ENCODE measurements around the gene SOX8.

Gene SOX8

DNA sequence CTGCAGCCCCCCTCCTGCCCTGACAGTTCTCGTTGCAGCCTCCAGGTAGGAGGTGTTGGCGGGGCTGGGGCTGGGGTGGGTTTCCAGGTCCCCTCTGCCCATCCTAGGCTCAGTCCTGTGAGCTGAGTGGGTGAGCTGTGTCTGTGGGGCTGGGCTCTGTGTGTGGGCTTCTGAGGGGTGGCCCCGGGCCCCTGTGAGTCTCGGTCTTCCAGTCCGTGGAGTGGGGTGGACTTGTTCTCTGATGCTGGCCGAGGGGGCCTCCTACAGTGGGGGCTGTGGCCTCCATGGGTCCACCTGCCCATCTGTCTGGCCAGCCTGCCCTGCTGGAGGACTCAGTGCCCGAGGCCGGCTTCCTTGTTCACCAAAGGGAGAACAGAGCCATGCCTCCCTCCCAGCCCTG, 32.7 kb downstream of the SOX8 start:
- no peak for DNase-seq (ENCODE audit: low spot score)
- TF ChIP-seq, protein P1, sequence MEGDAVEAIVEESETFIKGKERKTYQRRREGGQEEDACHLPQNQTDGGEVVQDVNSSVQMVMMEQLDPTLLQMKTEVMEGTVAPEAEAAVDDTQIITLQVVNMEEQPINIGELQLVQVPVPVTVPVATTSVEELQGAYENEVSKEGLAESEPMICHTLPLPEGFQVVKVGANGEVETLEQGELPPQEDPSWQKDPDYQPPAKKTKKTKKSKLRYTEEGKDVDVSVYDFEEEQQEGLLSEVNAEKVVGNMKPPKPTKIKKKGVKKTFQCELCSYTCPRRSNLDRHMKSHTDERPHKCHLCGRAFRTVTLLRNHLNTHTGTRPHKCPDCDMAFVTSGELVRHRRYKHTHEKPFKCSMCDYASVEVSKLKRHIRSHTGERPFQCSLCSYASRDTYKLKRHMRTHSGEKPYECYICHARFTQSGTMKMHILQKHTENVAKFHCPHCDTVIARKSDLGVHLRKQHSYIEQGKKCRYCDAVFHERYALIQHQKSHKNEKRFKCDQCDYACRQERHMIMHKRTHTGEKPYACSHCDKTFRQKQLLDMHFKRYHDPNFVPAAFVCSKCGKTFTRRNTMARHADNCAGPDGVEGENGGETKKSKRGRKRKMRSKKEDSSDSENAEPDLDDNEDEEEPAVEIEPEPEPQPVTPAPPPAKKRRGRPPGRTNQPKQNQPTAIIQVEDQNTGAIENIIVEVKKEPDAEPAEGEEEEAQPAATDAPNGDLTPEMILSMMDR (IDR thresholded peaks at IDR 0.05; ENCODE audit: borderline replicate concordance, control extremely low read depth, extremely low read depth, insufficient read depth, missing control alignments) = no peak
- in situ Hi-C loops (cut with MboI; ENCODE audit: low sequenced_read_pairs, unreplicated experiment) = no loop called here

DNA sequence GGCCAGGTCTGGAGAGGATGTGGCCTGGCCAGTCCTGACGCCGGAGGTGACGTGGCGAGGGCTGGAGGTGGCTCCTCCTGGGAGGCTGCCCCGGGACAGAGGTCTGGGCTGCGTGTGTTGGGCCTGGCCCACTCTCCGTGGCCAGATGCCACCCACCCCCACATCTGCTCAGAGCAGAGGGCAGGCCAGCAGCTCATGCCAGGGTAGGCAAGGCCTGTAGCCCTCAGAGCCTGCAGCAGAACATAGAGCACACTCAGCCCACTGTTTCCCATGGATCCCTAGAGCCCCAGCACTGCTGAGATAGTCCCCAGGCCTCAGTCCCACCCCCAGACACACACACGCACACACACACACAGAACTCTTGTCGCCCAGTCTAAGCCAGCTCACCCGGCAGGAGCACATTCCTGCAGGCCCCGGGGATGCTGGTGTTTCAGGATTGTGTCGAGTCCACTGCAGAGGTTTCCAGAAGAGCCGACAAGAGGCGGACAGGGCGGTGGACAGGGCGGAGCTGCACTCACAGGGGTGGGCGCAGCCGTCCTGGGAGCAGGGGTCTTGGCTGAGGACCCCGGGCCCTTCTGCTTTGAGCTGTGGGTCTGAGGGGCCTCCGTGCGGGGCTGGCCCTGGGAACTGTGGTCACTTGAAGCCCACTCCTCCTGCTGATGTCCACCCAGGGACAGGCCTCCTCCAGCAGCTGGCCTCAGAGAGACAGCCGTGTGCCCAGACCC, 33.4 kb downstream of the SOX8 start:
- in situ Hi-C loops (cut with MboI; ENCODE audit: low sequenced_read_pairs, unreplicated experiment) = no loop called here
- DNase-seq (ENCODE audit: low spot score) = no peak
- TF ChIP-seq, protein P1 (IDR thresholded peaks at IDR 0.05; ENCODE audit: borderline replicate concordance, control extremely low read depth, extremely low read depth, insufficient read depth, missing control alignments) = no peak

DNA sequence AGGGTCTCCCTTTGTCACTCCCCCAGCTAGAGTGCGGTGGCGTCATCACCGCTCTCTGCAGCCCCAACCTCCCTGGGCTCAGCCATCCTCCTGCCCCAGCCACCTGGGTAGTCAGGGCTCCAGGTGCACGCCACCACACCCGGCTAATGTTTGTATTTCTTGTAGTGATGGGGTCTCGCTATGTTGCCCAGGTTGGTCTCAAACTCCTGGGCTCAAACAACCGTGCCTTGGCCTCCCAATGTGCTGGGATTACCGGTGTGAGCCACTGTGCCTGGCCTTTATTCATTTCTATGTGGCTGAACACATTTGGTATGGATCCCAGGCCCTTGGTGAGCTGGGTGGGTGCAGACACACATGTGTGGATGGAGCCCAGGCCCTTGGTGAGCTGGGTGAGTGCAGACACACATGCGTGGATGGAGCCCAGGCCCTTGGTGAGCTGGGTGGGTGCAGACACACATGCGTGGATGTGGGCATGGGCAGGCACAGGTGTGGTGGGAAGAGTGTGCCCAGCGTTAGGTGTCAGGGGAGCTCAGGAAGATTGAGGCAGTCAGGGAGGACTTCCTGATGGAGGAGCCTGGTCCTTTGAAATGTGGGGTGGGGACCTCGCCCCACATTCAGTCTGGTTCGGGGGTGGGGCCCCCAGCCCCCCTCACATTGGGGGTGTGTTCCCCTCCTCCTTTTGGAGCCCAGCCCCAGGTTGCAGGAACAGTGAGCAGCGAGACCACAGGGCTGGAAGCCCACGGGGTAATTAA, 37.1 kb downstream of the SOX8 start:
- DNase-seq (ENCODE audit: low spot score) = no peak
- in situ Hi-C loops (cut with MboI; ENCODE audit: low sequenced_read_pairs, unreplicated experiment) = no loop called here
- TF ChIP-seq, protein P1 (IDR thresholded peaks at IDR 0.05; ENCODE audit: borderline replicate concordance, control extremely low read depth, extremely low read depth, insufficient read depth, missing control alignments) = no peak

DNA sequence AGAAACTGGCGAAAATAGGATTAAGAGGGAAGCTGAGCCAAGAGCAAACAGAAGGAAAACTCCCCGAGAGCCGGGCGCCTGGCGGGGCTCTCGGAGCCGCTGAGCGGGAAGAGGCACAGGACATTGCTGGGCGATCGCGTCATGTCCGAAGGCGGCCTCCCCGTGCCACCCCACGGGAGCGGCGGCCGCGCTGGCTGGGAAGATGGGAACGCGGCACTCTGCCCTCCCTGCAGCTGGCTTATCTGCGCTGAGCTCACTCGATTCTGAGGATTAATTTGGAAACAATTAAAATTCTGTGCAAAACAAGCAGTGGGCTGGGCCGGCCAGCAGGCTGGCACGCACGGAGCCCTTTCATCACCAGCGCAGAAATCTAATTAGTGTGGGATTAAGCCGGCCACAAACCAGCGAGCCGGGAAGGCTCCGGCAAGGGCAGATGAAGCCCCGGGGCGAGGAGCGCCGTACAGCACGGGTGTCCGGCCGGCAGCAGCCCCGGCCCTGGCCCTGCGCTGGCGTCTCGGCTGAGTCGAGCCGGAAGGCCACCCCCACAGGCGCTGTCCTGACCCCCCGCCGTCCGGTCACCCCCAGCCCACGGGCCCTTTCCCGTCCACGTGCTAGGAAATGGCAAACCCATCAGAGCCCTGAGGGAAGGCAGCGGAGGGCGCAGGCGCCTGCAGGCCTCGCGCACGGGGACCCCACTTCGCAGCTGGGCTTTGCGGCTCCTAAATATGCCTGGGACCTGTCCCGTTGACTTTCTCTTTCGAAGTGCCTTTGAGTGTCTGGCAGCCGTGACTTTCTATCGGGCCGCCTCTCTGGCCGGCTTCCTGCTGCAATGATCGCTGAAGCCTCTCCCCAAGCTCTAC, 37.9 kb downstream of the SOX8 start:
- no peak for DNase-seq (ENCODE audit: low spot score)
- in situ Hi-C loops (cut with MboI; ENCODE audit: low sequenced_read_pairs, unreplicated experiment) = no loop called here
- TF ChIP-seq, protein P1 (IDR thresholded peaks at IDR 0.05; ENCODE audit: borderline replicate concordance, control extremely low read depth, extremely low read depth, insufficient read depth, missing control alignments) = no peak

DNA sequence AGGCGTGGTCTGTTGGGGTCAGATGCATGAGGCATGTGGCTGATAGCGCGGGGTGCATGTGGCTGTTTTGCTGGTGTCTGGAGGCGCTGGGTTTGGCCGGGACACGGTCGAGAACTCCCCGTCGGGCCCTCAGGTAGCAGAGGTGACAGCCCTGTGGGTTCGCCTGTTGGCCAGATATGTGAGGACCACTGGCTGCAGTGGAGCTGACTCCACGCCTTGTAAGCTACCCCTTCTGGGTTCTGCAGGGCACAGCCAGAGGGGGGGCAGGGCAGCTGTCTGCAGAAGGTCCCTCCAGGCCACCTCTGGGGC, 38.5 kb downstream of the SOX8 start:
- in situ Hi-C loops (cut with MboI; ENCODE audit: low sequenced_read_pairs, unreplicated experiment) = no loop called here
- no peak for DNase-seq (ENCODE audit: low spot score)
- TF ChIP-seq, protein P1 (IDR thresholded peaks at IDR 0.05; ENCODE audit: borderline replicate concordance, control extremely low read depth, extremely low read depth, insufficient read depth, missing control alignments) = no peak

DNA sequence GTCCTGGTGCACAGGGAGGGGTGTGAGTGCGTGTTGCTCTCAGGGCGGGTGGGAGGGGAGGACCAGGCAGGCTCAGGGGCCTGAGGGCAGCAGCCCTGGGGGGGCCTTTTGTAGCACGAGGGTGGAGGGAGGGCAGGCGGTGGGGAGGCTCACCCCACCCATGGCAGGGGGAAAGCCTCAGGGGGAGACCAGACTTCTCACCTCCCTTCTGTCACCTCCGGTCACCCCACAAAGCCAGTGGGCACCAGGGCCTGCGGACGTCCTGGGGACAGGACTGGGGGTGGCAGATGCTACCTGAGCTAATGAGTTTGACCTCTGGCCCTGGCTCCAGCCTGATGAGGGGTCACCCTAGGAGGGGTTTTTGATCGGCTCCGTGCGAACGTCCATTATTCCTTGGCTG, 39.0 kb downstream of the SOX8 start:
- DNase-seq (ENCODE audit: low spot score) = no peak
- TF ChIP-seq, protein P1 (IDR thresholded peaks at IDR 0.05; ENCODE audit: borderline replicate concordance, control extremely low read depth, extremely low read depth, insufficient read depth, missing control alignments) = no peak
- in situ Hi-C loops (cut with MboI; ENCODE audit: low sequenced_read_pairs, unreplicated experiment) = no loop called here

All from GM13976 (cell line).